ENCODE results near the gene DPH6. TPM values are rescaled to one million over a fixed set of nuclear protein-coding genes. Genes with fewer than 3 reads are reported as not detected.

The DPH6 gene
- total and polyA plus RNA-seq, 12 donors = 5.0 to 42.0 (median 15.7) TPM

DNA sequence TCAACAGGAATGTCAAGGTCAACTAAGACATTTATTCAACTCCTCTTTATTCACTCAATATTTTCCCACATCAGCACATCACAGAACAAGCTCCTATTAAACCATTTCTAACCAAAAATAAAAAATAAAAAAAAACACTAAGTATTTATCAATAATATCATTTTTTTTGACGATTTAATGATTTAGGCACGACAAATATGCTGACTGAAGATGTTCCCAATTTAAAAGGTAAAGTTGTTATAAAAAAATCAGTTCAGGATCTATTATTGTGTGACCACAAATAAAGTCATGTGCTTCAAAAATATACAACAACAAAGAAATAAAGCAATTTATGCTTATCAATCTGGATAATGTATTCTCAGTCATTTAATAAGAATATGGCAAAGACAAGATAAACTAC, 16.2 kb downstream of the DPH6 start:
- 90 to 95% (median 92%) methylated on average over 2 of the region's 2 CpGs for WGBS, 4 donors
- TF ChIP-seq, protein P1, sequence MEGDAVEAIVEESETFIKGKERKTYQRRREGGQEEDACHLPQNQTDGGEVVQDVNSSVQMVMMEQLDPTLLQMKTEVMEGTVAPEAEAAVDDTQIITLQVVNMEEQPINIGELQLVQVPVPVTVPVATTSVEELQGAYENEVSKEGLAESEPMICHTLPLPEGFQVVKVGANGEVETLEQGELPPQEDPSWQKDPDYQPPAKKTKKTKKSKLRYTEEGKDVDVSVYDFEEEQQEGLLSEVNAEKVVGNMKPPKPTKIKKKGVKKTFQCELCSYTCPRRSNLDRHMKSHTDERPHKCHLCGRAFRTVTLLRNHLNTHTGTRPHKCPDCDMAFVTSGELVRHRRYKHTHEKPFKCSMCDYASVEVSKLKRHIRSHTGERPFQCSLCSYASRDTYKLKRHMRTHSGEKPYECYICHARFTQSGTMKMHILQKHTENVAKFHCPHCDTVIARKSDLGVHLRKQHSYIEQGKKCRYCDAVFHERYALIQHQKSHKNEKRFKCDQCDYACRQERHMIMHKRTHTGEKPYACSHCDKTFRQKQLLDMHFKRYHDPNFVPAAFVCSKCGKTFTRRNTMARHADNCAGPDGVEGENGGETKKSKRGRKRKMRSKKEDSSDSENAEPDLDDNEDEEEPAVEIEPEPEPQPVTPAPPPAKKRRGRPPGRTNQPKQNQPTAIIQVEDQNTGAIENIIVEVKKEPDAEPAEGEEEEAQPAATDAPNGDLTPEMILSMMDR (IDR thresholded peaks at IDR 0.05) = no peak
- no peak for TF ChIP-seq POLR2A (IDR thresholded peaks at IDR 0.05)
- H3K27me3 ChIP-seq = no peaks in the 10 kb centered on the region
- intact Hi-C loops (cut with DNase I) = no loop called here
- no peak overlapping the region for H3K27ac ChIP-seq
- no peak overlapping the region for H3K4me3 ChIP-seq
- DNase-seq = no peak
- no peaks in the 10 kb centered on the region for H3K36me3 ChIP-seq (replicated peaks in 1 of 2)
- peaks cover 0 to 7% of the 10 kb centered on the region in 2 donors for H3K4me1 ChIP-seq (replicated peaks in 1 of 2)
- H3K9me3 ChIP-seq (replicated peaks in 1 of 3) = no peaks in the 10 kb centered on the region

DNA sequence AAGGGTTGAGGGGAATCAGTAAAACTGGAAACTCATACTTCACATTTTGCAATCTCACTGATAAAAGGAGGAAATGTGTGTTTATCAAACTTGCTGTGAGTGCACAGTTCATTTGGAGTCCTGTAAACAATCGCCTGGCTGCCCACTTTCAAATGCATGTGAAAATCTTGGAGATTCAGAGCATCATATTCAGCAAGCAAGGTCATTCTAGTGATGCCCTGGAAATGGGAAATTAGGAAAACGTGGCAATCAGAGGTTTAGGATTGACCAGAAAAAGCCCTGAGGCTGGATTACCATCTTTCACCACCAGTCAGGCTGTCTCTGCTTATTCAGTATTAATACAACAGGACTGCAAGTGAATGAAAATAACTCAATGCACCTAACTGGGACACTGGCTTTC, 23.9 kb downstream of the DPH6 start:
- H3K4me3 ChIP-seq = no peak overlapping the region
- no peak for TF ChIP-seq POLR2A (IDR thresholded peaks at IDR 0.05)
- TF ChIP-seq, protein P1 (IDR thresholded peaks at IDR 0.05) = peak in 5 of 6 experiments; percentile 13 to 36 (median 25)
- no peak overlapping the region for H3K27ac ChIP-seq
- no peaks in the 10 kb centered on the region for H3K36me3 ChIP-seq (replicated peaks in 1 of 2)
- H3K27me3 ChIP-seq = no peaks in the 10 kb centered on the region
- intact Hi-C loops (cut with DNase I) = no loop called here
- 50 to 63% (median 51%) methylated on average over 2 of the region's 2 CpGs for WGBS, 4 donors
- H3K9me3 ChIP-seq (replicated peaks in 1 of 3) = no peaks in the 10 kb centered on the region
- DNase-seq = peak in 5 of 7 donors; percentile 15 to 56 (median 25)
- no peaks in the 10 kb centered on the region for H3K4me1 ChIP-seq (replicated peaks in 1 of 2)

DNA sequence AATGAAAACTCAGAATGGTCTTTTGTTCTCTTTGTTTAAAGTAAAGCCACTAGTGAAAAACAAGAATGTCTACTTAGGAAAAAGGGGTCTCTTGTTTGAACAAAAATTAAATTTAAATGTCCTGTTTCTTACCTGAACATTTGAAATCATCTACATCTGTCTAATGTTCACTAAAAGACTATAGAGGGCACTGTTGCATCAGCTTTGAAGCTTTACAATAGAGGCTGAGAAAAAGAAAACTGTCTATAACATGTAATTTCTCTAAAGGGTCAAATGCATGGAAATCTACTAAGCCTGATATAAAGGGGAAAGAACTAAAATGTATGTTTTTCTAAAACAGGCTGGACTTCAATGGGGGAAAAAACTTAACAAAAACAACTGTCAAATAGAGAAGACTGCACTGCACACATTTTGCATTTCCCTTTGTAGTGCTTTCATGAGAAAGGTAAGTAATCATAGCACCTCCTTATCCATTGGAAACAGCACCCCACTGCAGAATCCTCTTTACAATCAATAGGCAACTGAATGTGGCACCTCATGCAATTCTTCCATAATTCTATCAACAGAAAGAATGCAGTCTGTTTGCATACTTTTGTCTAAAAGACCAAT, 26.3 kb downstream of the DPH6 start:
- DNase-seq = no peak
- Histone ChIP-seq H3K9me3 (replicated peaks in 1 of 3) (no peaks in the 10 kb centered on the region), H3K27me3 (no peaks in the 10 kb centered on the region), H3K36me3 (replicated peaks in 1 of 2) (no peaks in the 10 kb centered on the region), H3K27ac (no peak overlapping the region), H3K4me3 (no peak overlapping the region), H3K4me1 (replicated peaks in 1 of 2) (no peaks in the 10 kb centered on the region)
- intact Hi-C loops (cut with DNase I) = no loop called here
- TF ChIP-seq POLR2A (IDR thresholded peaks at IDR 0.05) = no peak
- TF ChIP-seq, protein P1 (IDR thresholded peaks at IDR 0.05) = peak; percentile 43 to 74 (median 66)

DNA sequence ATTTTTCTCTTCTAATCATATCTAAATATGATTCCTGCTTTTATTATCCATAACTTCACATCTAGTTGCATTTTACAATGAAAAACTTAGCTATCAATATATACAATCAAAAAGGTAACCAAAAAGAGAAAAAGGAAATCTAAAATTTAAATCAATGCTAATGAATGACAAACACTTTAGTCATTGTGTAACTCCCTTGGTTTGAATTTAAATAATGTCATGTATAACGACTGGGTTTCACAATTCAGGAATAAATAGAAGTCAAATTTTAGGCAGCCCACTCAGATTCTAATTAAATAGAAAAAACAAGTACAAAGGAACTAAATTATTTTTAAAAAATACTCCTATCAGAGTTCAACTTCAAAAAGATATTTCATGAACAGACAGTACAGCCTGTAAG, 26.9 kb downstream of the DPH6 start:
- 50 to 69% (median 57%) methylated on average over 1 of the region's 1 CpG for WGBS, 4 donors
- no peak for DNase-seq
- H3K9me3 ChIP-seq (replicated peaks in 1 of 3) = no peaks in the 10 kb centered on the region
- H3K4me1 ChIP-seq (replicated peaks in 1 of 2) = peaks cover 0 to 4% of the 10 kb centered on the region in 2 donors
- H3K27ac ChIP-seq = no peak overlapping the region
- H3K27me3 ChIP-seq = no peaks in the 10 kb centered on the region
- no peak overlapping the region for H3K4me3 ChIP-seq
- H3K36me3 ChIP-seq (replicated peaks in 1 of 2) = no peaks in the 10 kb centered on the region
- TF ChIP-seq, protein P1 (IDR thresholded peaks at IDR 0.05) = no peak
- TF ChIP-seq POLR2A (IDR thresholded peaks at IDR 0.05) = no peak
- intact Hi-C loops (cut with DNase I) = no loop called here
